SW480 (cell line): Measurements from ENCODE around the gene ZNF398.

Experiments used
- DNase-seq: peaks from one replicate; pipeline ENCODE4 v3.0.0-alpha.2; 2016; ENCODE audit warnings: low spot score

Gene ZNF398

GRCh38 chr7:149196151-149196704 lies 49.0 kb downstream of the ZNF398 start:
- no peak for DNase-seq

- no peak for DNase-seq
Measured at GRCh38 chr7:149196705-149197171, 49.5 kb downstream of the ZNF398 start.

DNA sequence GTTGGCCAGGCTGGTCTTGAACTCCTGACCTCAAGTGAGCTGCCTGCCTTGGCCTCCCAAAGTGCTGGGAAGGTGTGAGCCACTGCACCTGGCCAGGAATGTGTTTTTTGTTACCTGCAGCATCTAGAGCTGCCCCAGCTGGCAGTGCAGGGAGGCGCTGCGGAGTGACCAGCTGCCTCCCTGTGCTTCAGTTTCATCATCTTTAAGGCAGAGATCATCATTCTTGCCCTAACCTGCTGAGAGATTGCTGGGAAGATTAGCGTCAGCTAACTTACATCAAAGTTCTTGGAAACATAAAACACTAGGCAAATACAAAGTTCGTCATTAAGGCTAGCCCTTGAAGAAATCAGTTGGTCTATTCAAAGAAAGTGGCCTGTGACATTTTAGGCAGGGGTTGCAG lies 50.4 kb downstream of the ZNF398 start:
- no peak for DNase-seq

GRCh38 chr7:149198161-149198816 lies 51.0 kb downstream of the ZNF398 start:
- DNase-seq: no peak

DNA sequence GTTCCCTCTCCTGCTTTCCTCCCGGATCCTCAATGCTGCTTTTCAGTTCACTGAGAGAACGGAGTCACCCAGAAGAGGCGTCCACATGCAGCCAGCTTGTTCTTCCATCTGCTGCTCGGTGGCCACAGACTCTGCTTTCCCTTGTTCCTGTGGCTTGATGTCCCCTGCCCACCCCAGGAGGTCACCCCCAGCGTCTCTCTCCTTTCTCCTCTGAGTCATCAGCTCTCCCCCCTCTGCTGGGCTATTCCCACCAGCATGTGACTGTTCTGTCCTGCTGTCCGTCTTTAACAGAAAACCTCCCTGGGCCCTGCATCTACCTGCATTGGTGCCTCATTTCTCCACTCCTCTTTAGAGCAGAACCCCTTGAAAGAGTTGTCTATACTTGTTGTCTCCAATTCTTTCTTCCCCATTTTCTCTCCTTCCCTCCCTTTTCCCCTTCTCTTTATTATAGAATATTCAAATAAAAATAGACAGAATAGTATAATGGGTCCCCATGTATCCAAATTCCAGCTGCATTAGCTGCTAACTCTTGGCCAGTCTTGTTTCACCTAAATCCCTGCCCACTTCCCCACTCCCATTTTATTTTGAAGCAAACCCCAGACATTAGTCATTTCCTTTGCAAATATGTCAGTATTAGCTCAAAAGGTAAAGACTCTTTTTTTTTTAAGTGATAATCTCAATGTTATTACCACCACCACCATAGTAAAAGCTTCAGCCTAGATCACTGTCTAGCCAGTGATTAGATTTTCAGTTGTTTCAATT lies 52.2 kb downstream of the ZNF398 start:
- no peak for DNase-seq

DNA sequence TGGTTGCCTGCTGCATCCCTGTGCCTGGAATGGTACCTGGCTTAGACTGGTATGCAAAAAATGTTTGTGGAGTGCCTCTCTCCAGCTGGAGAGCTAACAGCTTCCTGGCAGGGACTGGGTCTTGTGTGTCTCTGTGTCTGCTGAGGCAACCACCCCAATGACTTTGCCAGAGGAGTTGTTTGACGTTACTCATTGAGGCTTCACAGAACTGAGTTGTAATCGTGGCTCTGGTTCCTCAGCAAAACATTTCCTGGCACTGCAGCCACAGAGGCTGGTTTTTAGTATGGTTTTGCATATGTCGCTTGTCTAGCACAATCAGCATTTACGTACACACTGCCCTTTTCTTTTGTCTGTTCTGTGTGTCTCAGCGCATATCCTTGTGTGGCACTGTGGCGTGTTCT lies 55.6 kb downstream of the ZNF398 start:
- DNase-seq: no peak

DNA sequence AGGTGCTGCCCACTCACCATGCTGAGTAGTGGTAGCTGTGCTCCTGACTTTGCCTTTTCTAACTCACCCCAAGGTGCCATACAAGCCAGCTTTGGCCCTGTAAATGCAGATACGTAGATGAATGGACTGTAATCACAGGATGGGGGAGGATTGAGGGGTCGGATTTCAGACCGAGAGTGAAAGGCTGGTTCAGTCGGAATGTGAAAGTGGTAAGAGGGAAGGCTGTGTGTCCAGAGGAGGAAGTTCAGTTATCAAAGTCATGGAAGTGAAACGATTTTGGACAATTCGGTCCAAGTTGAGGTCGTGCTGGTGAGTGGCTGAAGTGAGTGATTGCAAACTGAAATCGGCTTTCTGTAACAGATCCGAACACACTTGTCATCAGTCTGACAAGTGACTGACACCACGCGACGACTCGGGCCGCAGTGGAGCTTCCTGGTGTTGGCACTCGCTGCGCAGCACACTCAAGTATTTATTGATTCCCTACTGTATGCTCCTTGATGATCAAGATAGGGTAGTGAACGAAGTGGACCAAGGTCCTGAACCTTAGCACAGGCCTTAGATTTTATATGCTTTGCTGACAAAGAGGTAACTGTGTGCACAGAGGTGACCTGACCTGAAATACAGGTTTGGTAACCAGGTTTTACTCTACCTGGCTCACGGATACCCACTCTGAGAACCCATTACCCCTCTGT lies 58.6 kb downstream of the ZNF398 start:
- DNase-seq: no peak

GRCh38 chr7:149207324-149208035 lies 60.2 kb downstream of the ZNF398 start:
- DNase-seq: no peak

- DNase-seq: peak; percentile 58
Measured at GRCh38 chr7:149209518-149210269, 62.4 kb downstream of the ZNF398 start.

GRCh38 chr7:149210551-149210950 lies 63.3 kb downstream of the ZNF398 start:
- no peak for DNase-seq

DNA sequence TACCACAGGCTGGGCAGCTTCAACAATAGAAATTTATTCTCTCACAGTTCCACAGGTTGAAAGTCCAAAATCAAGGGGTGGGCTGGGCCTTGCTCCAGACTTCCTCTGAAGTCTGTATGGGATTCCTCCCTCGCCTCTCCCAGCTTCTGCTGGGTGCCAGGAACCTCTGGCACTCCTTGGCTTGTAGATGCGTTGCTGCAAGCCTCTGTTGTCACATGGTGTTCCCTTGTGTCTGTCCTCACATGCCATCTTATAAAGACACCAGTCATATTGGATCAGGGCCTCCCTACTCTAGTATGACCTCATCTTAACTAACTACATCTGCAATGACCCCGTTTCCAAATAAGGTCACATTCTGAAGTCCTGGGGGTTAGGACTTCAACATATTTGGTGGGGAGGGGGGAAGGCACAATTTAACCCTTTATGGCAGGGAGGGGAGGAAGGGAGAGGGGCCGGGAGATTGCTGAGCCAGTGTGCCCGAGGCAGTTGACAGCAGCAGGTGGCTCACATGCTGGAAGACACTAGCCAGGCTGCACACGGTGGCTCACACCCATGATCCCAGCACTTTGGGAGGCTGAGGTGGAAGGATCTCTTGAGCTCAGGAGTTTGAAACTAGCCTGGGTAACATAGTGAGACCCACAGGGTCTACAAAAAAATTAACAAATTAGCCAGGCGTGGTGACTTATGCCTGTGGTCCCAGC lies 66.9 kb downstream of the ZNF398 start:
- no peak for DNase-seq

DNA sequence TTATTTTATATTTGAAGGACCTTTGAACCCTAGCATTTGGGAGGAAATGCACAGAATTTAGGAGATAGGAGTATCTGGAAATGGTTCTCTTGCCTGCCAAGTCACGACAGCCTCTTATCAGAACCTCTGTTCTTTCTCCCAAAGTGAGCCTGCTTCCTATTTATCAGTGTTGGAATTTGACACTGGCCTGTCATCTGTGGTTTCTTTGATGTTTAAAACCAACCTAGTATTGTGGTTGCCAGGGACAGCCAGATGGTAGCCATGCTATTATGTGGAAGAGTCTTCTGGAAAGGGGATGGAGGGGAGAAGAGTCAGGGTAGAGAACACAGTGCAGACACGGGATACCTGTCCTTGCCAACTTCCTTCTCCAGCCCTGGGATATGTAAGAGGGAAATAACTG lies 69.1 kb downstream of the ZNF398 start:
- DNase-seq: peak; percentile 82

DNA sequence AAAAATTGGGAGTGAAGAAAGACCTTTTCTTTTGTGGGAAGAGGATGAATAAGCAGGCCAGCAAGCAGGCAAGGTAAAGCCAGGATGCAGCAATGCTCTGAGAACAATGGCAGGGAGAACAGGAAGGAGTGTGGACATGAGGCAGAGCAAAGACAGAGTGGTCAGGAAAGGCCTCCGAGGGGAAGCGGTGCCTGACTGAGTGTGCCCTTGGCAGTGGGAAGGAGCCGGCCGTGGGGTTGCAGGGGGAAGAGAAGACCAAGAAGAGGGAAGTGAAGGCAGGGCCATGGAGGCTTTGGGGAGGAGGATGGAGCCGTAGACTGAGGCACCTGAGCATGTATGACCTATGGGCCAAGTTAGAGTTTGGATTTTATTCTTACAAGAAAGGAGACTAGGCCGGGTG lies 70.3 kb downstream of the ZNF398 start:
- DNase-seq: no peak

GRCh38 chr7:149218469-149219420 lies 71.5 kb downstream of the ZNF398 start:
- no peak for DNase-seq

GRCh38 chr7:149220534-149220933 lies 73.3 kb downstream of the ZNF398 start:
- DNase-seq: no peak

GRCh38 chr7:149223176-149223575 lies 75.9 kb downstream of the ZNF398 start:
- DNase-seq: no peak

GRCh38 chr7:149223761-149224160 lies 76.5 kb downstream of the ZNF398 start:
- DNase-seq: no peak

DNA sequence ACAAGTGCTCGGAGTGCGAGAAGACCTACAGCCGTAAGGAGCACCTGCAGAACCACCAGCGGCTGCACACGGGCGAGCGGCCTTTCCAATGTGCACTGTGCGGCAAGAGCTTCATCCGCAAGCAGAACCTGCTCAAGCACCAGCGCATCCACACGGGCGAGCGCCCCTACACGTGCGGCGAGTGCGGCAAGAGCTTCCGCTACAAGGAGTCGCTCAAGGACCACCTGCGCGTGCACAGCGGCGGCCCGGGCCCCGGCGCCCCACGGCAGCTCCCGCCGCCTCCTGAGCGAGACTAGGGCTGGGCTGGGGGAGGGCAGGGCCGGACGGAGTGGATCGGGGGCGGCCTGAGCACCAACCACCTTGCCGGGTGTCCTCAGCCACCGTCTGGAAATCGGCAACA lies 77.1 kb downstream of the ZNF398 start:
- no peak for DNase-seq

DNA sequence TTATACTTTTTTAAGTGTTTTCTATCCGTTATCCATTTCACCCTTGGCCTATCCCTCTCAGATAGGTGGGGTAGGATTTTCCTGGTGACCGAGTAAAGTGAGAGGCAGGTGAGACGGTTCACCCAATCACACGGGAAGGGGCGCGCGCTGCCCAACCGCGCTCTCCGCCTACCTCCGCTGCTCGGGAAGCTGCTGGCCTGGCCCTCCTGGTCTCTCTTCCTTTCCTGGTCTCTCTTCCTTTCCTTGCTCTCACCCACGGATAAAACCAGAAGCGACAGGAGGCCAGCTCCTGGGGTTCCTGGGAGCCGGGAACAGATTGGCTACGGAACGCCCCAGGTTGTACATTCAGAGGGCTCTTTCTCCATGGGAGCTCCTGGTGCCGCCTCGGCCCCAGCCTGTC lies 77.9 kb downstream of the ZNF398 start:
- DNase-seq: no peak

DNA sequence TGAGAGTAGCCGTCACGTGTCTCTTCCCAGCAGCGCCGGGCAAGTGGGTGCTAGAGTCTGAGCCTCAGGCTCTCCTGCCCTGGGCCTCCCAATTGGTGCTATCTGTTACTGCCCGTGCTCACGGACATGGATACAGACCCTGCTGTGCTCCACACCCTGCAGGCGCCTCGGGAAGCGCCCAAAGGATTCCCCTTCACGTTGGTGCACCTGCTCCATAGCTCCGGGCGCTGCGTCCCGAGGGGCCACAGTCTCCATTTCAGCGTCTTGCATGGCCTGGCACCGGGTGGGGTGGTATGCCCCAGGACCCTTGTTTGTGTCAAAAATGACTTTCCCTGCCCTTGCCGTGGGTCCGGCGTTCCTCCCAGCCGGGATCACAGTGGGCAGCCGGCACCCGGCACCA lies 78.4 kb downstream of the ZNF398 start:
- no peak for DNase-seq
